ENCODE results near the gene RC3H1. TPM values are rescaled to one million over a fixed set of nuclear protein-coding genes. Genes with fewer than 3 reads are reported as not detected.
"Not testable (repeated sequence)": the region's sequence is repeated elsewhere in the genome, so short reads cannot be mapped to it uniquely, and the experiment has no call there.

Gene RC3H1
- total RNA-seq, 1 donor from 2014 or later = 33.6 TPM

GRCh38 chr1:174053826-174054225, 31.7 kb upstream of the RC3H1 start:
- TF ChIP-seq, protein P1, sequence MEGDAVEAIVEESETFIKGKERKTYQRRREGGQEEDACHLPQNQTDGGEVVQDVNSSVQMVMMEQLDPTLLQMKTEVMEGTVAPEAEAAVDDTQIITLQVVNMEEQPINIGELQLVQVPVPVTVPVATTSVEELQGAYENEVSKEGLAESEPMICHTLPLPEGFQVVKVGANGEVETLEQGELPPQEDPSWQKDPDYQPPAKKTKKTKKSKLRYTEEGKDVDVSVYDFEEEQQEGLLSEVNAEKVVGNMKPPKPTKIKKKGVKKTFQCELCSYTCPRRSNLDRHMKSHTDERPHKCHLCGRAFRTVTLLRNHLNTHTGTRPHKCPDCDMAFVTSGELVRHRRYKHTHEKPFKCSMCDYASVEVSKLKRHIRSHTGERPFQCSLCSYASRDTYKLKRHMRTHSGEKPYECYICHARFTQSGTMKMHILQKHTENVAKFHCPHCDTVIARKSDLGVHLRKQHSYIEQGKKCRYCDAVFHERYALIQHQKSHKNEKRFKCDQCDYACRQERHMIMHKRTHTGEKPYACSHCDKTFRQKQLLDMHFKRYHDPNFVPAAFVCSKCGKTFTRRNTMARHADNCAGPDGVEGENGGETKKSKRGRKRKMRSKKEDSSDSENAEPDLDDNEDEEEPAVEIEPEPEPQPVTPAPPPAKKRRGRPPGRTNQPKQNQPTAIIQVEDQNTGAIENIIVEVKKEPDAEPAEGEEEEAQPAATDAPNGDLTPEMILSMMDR (IDR thresholded peaks at IDR 0.05) = no peak
- DNase-seq (ENCODE audit: extremely low spot score, unreplicated experiment) = no peak
- Mint-ChIP-seq H3K4me1 (ENCODE audit: unreplicated experiment) (no peaks in the 10 kb centered on the region), H3K9me3 (ENCODE audit: unreplicated experiment) (no peaks in the 10 kb centered on the region), H3K27me3 (ENCODE audit: unreplicated experiment) (peaks cover 9% of the 10 kb centered on the region), H3K27ac (ENCODE audit: unreplicated experiment) (no peak overlapping the region), H3K4me3 (ENCODE audit: unreplicated experiment) (no peak overlapping the region), H3K36me3 (ENCODE audit: unreplicated experiment) (no peaks in the 10 kb centered on the region)

DNA sequence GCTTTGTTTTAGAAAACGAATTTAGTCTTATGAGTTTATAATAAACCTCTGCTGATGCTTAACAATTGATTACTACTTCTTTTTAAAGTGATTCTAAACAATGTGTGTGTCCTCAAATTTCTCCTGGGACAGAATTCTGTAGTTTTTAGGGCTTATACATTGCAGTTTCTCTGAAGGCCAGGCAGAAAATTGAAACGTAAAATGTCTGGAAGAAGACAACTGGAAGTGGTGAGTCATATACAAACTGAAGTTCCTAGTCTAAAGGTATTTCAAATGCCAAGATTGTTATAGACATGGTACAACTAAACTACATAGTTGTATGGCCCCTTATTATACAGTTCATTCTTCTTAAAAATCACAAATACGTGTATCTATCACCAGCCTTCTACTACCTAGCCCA, 30.5 kb upstream of the RC3H1 start:
- Mint-ChIP-seq H3K27ac (ENCODE audit: unreplicated experiment) (no peak overlapping the region), H3K4me3 (ENCODE audit: unreplicated experiment) (no peak overlapping the region), H3K36me3 (ENCODE audit: unreplicated experiment) (no peaks in the 10 kb centered on the region), H3K9me3 (ENCODE audit: unreplicated experiment) (no peaks in the 10 kb centered on the region), H3K27me3 (ENCODE audit: unreplicated experiment) (peaks cover 9% of the 10 kb centered on the region), H3K4me1 (ENCODE audit: unreplicated experiment) (no peaks in the 10 kb centered on the region)
- TF ChIP-seq, protein P1 (IDR thresholded peaks at IDR 0.05) = no peak
- no peak for DNase-seq (ENCODE audit: extremely low spot score, unreplicated experiment)

GRCh38 chr1:174051956-174052355, 29.8 kb upstream of the RC3H1 start:
- H3K27ac Mint-ChIP-seq (ENCODE audit: unreplicated experiment) = no peak overlapping the region
- no peaks in the 10 kb centered on the region for H3K36me3 Mint-ChIP-seq (ENCODE audit: unreplicated experiment)
- no peak for DNase-seq (ENCODE audit: extremely low spot score, unreplicated experiment)
- TF ChIP-seq, protein P1 (IDR thresholded peaks at IDR 0.05) = no peak
- H3K27me3 Mint-ChIP-seq (ENCODE audit: unreplicated experiment) = peaks cover 9% of the 10 kb centered on the region
- H3K9me3 Mint-ChIP-seq (ENCODE audit: unreplicated experiment) = no peaks in the 10 kb centered on the region
- H3K4me1 Mint-ChIP-seq (ENCODE audit: unreplicated experiment) = no peaks in the 10 kb centered on the region
- no peak overlapping the region for H3K4me3 Mint-ChIP-seq (ENCODE audit: unreplicated experiment)

DNA sequence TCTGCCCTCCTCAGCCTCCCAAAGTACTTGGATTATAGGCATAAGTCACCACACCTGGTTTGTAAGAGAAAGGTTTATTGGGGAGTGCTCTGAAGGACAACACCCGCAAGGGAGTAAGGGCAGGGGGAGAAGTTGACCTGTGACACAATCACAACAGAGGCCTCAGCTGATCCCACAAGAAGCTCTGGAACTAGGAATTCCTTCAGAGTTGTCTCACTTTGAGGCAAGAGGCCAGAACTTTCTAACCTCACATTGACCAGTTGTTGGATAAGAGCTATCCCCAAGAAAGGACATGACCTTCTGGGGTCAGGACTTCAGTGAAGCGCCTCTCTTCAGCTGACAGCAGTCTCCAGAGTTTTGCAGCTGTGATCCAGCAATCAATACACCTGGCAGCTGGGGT, 27.4 kb upstream of the RC3H1 start:
- peaks cover 9% of the 10 kb centered on the region for H3K27me3 Mint-ChIP-seq (ENCODE audit: unreplicated experiment)
- H3K4me1 Mint-ChIP-seq (ENCODE audit: unreplicated experiment) = no peaks in the 10 kb centered on the region
- no peak overlapping the region for H3K27ac Mint-ChIP-seq (ENCODE audit: unreplicated experiment)

GRCh38 chr1:174044418-174045222, 22.5 kb upstream of the RC3H1 start:
- Mint-ChIP-seq H3K27me3 (ENCODE audit: unreplicated experiment) (no peaks in the 10 kb centered on the region), H3K4me3 (ENCODE audit: unreplicated experiment) (no peak overlapping the region), H3K9me3 (ENCODE audit: unreplicated experiment) (no peaks in the 10 kb centered on the region), H3K36me3 (ENCODE audit: unreplicated experiment) (no peaks in the 10 kb centered on the region), H3K4me1 (ENCODE audit: unreplicated experiment) (no peaks in the 10 kb centered on the region), H3K27ac (ENCODE audit: unreplicated experiment) (no peak overlapping the region)
- DNase-seq (ENCODE audit: extremely low spot score, unreplicated experiment) = no peak
- TF ChIP-seq, protein P1 (IDR thresholded peaks at IDR 0.05) = no peak

More for the DNA sequence above, 27.4 kb upstream of the RC3H1 start:
- H3K36me3 Mint-ChIP-seq (ENCODE audit: unreplicated experiment) = no peaks in the 10 kb centered on the region
- no peak for DNase-seq (ENCODE audit: extremely low spot score, unreplicated experiment)
- no peaks in the 10 kb centered on the region for H3K9me3 Mint-ChIP-seq (ENCODE audit: unreplicated experiment)
- TF ChIP-seq, protein P1 (IDR thresholded peaks at IDR 0.05) = no peak
- H3K4me3 Mint-ChIP-seq (ENCODE audit: unreplicated experiment) = no peak overlapping the region

GRCh38 chr1:174042509-174042908, 20.4 kb upstream of the RC3H1 start:
- H3K9me3 Mint-ChIP-seq (ENCODE audit: unreplicated experiment); H3K27me3 Mint-ChIP-seq (ENCODE audit: unreplicated experiment); DNase-seq (ENCODE audit: extremely low spot score, unreplicated experiment): not testable (repeated sequence)

More at GRCh38 chr1:174042509-174042908, 20.4 kb upstream of the RC3H1 start:
- H3K4me1 Mint-ChIP-seq (ENCODE audit: unreplicated experiment); H3K4me3 Mint-ChIP-seq (ENCODE audit: unreplicated experiment); H3K27ac Mint-ChIP-seq (ENCODE audit: unreplicated experiment); H3K36me3 Mint-ChIP-seq (ENCODE audit: unreplicated experiment): not testable (repeated sequence)
